IMR-90 (cell line): ENCODE measurements around the gene FAM193A. TPM values are rescaled to one million over a fixed set of nuclear protein-coding genes. Genes with fewer than 3 reads are reported as not detected.

Experiments
- ATAC-seq: fragments of 200-7000 bp; cut with Tn5 transposase; 2 replicates; pipeline ENCODE4 v1.9.1; 2020; ENCODE audit warnings: low read depth, mild to moderate bottlenecking, moderate library complexity
- BruUV-seq: library from RNA; stranded (reverse); fragments of 400-500 nt; replicated peaks from 2 replicates; lab custom pipeline; 2021; lab: Mats Ljungman, UMichigan
- CTCF ChIA-PET: fragments of 300-600 bp; formaldehyde crosslinking; extraction: SDS; loops from one replicate; lab custom pipeline; 2021; ENCODE audit warnings: antibody characterized with exemption; lab: Yijun Ruan, JAX
- POLR2A ChIA-PET: fragments of 300-600 bp; sonication (Branson Sonifier 250); formaldehyde crosslinking; loops from one replicate; lab custom pipeline; 2022; ENCODE audit warnings: antibody characterized with exemption; ENCODE audit not compliant: unreplicated experiment; lab: Charles Lee
- DNase-seq: peaks from one replicate; pipeline ENCODE4 v3.0.0; 2013
- H2AFZ ChIP-seq: replicated peaks from 2 replicates; pipeline ENCODE3; 2013; ENCODE audit warnings: low read length, mild to moderate bottlenecking; ENCODE audit not compliant: poor library complexity
- H2AK5ac ChIP-seq: 2 replicates; pipeline ENCODE4 v1.6.1; 2013; ENCODE audit warnings: low read depth, low read length, inconsistent platforms
- H2AK9ac ChIP-seq: replicated peaks from 2 replicates; pipeline ENCODE3; 2013; ENCODE audit warnings: mild to moderate bottlenecking, low read depth, low read length, moderate library complexity; ENCODE audit not compliant: poor library complexity
- H2BK120ac ChIP-seq: 2 replicates; pipeline ENCODE4 v1.6.1; 2013; ENCODE audit warnings: low read depth, low read length, inconsistent platforms
- H2BK15ac ChIP-seq: 3 replicates; pipeline ENCODE4 v1.6.1; 2013; ENCODE audit warnings: low read depth, low read length, inconsistent platforms
- H2BK20ac ChIP-seq: 2 replicates; pipeline ENCODE4 v1.6.1; 2013; ENCODE audit warnings: low read depth, mild to moderate bottlenecking, inconsistent platforms, low read length, moderate library complexity
- H2BK5ac ChIP-seq: 2 replicates; pipeline ENCODE4 v1.6.1; 2013; ENCODE audit warnings: mild to moderate bottlenecking, low read depth, low read length, inconsistent platforms; ENCODE audit not compliant: poor library complexity, severe bottlenecking
- H3K14ac ChIP-seq: replicated peaks from 2 replicates; pipeline ENCODE4 v1.6.1; 2013; ENCODE audit warnings: low read depth, low read length, inconsistent platforms
- H3K18ac ChIP-seq: 2 replicates; pipeline ENCODE4 v1.6.1; 2013; ENCODE audit warnings: low read depth, low read length, control low read depth
- H3K23ac ChIP-seq: 2 replicates; pipeline ENCODE4 v1.6.1; 2013; ENCODE audit warnings: low read depth, low read length, inconsistent platforms
- H3K27ac ChIP-seq: 2 replicates; pipeline ENCODE4 v1.5.1; 2013; ENCODE audit warnings: mild to moderate bottlenecking, control low read depth, low read length; ENCODE audit not compliant: insufficient read depth
- H3K27me3 ChIP-seq: 2 replicates; pipeline ENCODE4 v1.6.1; 2013; ENCODE audit warnings: low read length; ENCODE audit not compliant: control insufficient read depth, insufficient read depth
- H3K36me3 ChIP-seq: 2 replicates; pipeline ENCODE4 v1.6.1; 2013; ENCODE audit warnings: low read length, mixed read lengths; ENCODE audit not compliant: control insufficient read depth, insufficient read depth
- H3K4ac ChIP-seq: 2 replicates; pipeline ENCODE4 v1.6.1; 2013; ENCODE audit warnings: low read depth, low read length, inconsistent platforms
- H3K4me1 ChIP-seq: 2 replicates; pipeline ENCODE4 v1.6.1; 2013; ENCODE audit warnings: low read length, mixed read lengths; ENCODE audit not compliant: control insufficient read depth, insufficient read depth
- H3K4me2 ChIP-seq: 2 replicates; pipeline ENCODE4 v1.6.1; 2013; ENCODE audit warnings: low read depth, mild to moderate bottlenecking, control low read depth, low read length, moderate library complexity
- H3K4me3 ChIP-seq: 2 replicates; pipeline ENCODE4 v1.5.1; 2013; ENCODE audit warnings: low read depth, mild to moderate bottlenecking, control low read depth, low read length, moderate library complexity; ENCODE audit not compliant: insufficient read depth
- H3K56ac ChIP-seq: 2 replicates; pipeline ENCODE4 v1.6.1; 2013; ENCODE audit warnings: low read length, inconsistent platforms; ENCODE audit not compliant: insufficient read depth; ENCODE audit errors: extremely low read depth
- H3K79me1 ChIP-seq, 2 experiments: 2 replicates each; pipeline ENCODE4 v1.6.1; 2013; ENCODE audit warnings: low read length in 2 of 2, inconsistent platforms in 1 of 2, low read depth in 1 of 2
- H3K9ac ChIP-seq: 2 replicates; pipeline ENCODE4 v1.6.1; 2013; ENCODE audit warnings: low read depth, low read length, control low read depth
- H3K9me1 ChIP-seq: 2 replicates; pipeline ENCODE4 v1.6.1; 2013; ENCODE audit warnings: low read length, inconsistent platforms; ENCODE audit not compliant: insufficient read depth
- H3K9me3 ChIP-seq: 2 replicates; pipeline ENCODE4 v1.6.1; 2013; ENCODE audit warnings: low read length; ENCODE audit not compliant: control insufficient read depth, insufficient read depth
- H4K20me1 ChIP-seq: 2 replicates; pipeline ENCODE4 v1.6.1; 2013; ENCODE audit warnings: low read length, inconsistent platforms; ENCODE audit not compliant: insufficient read depth
- H4K5ac ChIP-seq: 2 replicates; pipeline ENCODE4 v1.6.1; 2013; ENCODE audit warnings: mild to moderate bottlenecking, low read depth, low read length, control low read depth
- H4K8ac ChIP-seq, 2 experiments: 2 replicates each; pipeline ENCODE4 v1.6.1; 2013; ENCODE audit warnings: low read depth in 2 of 2, low read length in 2 of 2, control low read depth in 1 of 2, inconsistent platforms in 1 of 2
- H4K91ac ChIP-seq: 2 replicates; pipeline ENCODE4 v1.6.1; 2013; ENCODE audit warnings: low read depth, low read length, inconsistent platforms; ENCODE audit not compliant: insufficient read depth
- CHD1 ChIP-seq: IDR thresholded peaks from 2 replicates; pipeline ENCODE4 v1.6.1; 2012; ENCODE audit warnings: low read depth, low read length, improper control_type of control experiment
- CTCF ChIP-seq: conservative IDR thresholded peaks from 2 replicates; pipeline ENCODE4 v1.5.1; 2012; ENCODE audit warnings: mild to moderate bottlenecking, low read depth, low read length, improper control_type of control experiment
- NFE2L2 ChIP-seq: fragments of 150-350 bp; IDR thresholded peaks from 2 replicates; pipeline ENCODE4 v1.6.1; 2016; ENCODE audit warnings: low read depth, mild to moderate bottlenecking, low read length
- RAD21 ChIP-seq: IDR thresholded peaks from 2 replicates; pipeline ENCODE4 v1.6.1; 2012; ENCODE audit warnings: low read length, improper control_type of control experiment
- SMC3 ChIP-seq: fragments of 150-350 bp; IDR thresholded peaks from 2 replicates; pipeline ENCODE4 v1.6.1; 2016; ENCODE audit warnings: low read depth, mild to moderate bottlenecking, antibody characterized with exemption, low read length, moderate library complexity
- WGBS, 2 experiments: methylation state at CpG; one replicate each; pipeline versions ENCODE4 v1.1.5 to v1.1.7; 2013; ENCODE audit warnings: missing lambda C conversion rate in 2 of 2; ENCODE audit not compliant: insufficient read length in 1 of 2; ENCODE audit errors: extremely low coverage in 2 of 2; 5-methylcytosine and 5-hydroxymethylcytosine counted together
- dilution Hi-C: fragments of 300-500 bp; cut with HindIII; formaldehyde crosslinking; loops from one replicate; pipeline ENCODE4 v1.14.3; 2018; ENCODE audit warnings: low sequenced_read_pairs; ENCODE audit not compliant: unreplicated experiment
- in situ Hi-C: fragments of 300-500 bp; cut with MboI; formaldehyde crosslinking; loops from 3 replicates; pipeline ENCODE4 v1.14.3; 2019; ENCODE audit warnings: low sequenced_read_pairs, inconsistent platforms, mixed read lengths
- intact Hi-C: fragments of 100-400 bp; cut with micrococcal nuclease; formaldehyde crosslinking; loops from 2 replicates; pipeline ENCODE4 v1.10.0; 2022
- polyA plus RNA-seq, 3 experiments: library from polyadenylated mRNA; depleted of rRNA; stranded (reverse); fragments of >200 nt; gene quantifications; 2 replicates each; pipeline ENCODE4 v1.2.3, GENCODE V29; 2012; ENCODE audit warnings: low replicate concordance in 1 of 3
- total RNA-seq: library from RNA; depleted of rRNA; stranded (reverse); fragments of >200 nt; gene quantifications from 2 replicates; pipeline ENCODE4 v1.2.3, GENCODE V29; 2012

The FAM193A gene
- total and polyA plus RNA-seq, 2 of the 4 experiments (the other 2 are of a cell fraction), result 6.8 to 11.0 TPM

DNA sequence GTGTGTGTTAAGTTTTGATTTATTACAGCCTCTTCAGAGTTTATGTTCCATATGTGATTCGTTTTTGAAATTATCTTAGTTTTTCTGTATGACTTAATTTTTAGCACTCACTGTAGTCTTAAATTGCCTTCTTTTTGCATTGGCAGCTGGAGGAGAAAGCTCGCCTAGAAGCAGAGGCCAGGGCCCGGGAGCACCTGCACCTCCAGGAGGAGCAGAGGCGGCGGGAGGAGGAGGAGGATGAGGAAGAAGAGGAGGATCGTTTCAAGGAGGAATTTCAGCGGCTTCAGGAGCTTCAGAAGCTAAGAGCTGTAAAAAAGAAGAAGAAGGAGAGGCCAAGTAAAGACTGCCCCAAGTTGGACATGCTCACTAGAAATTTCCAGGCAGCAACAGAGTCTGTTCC, 163.1 kb downstream of the FAM193A start:
- Histone ChIP-seq H2BK120ac (no peak overlapping the region), H3K23ac (no peak overlapping the region), H3K14ac (no peak overlapping the region), H4K5ac (no peak overlapping the region), H3K56ac (no peak overlapping the region), H3K4me2 (no peak overlapping the region), H4K20me1 (peaks cover 3% of the 10 kb centered on the region; the same call in 1 of the 2 replicates), H3K36me3 (peaks cover 73% of the 10 kb centered on the region), H3K9me3 (no peaks in the 10 kb centered on the region), H3K4me1 (no peaks in the 10 kb centered on the region), H2AK9ac (no peak overlapping the region), H3K27me3 (no peaks in the 10 kb centered on the region), H2BK15ac (no peak overlapping the region), H3K79me1 (peaks cover 16 to 32% of the 10 kb centered on the region in 2 experiments; a peak in 3 of 4 replicates), H3K9me1 (peaks cover 7% of the 10 kb centered on the region; the same call in 1 of the 2 replicates), H3K4ac (no peak overlapping the region), H2AFZ (no peak overlapping the region), H2BK20ac (no peak overlapping the region), H2AK5ac (no peak overlapping the region), H2BK5ac (no peak overlapping the region), H3K9ac (no peak overlapping the region), H4K8ac (no peak overlapping the region), H3K27ac (no peak overlapping the region), H4K91ac (no peak overlapping the region), H3K18ac (no peak overlapping the region), H3K4me3 (no peak overlapping the region)
- DNase-seq (no peak), ATAC-seq (no peak)
- BruUV-seq, result no TSS peak
- intact Hi-C loops (no loop called here), in situ Hi-C loops (no loop called here), dilution Hi-C loops (no loop called here)
- 86% methylated on average over 4 of the region's 7 CpGs; no CpG with 5 or more reads in 1 of the 2 experiments for WGBS, 2 experiments
- CTCF ChIA-PET, result no interaction called here
- no peak for TF ChIP-seq NFE2L2
- TF ChIP-seq RAD21, result no peak
- TF ChIP-seq SMC3, result no peak
- no peak for TF ChIP-seq CHD1
- no peak for TF ChIP-seq CTCF
- POLR2A ChIA-PET, result no interaction called here
